Neural cell (in vitro differentiated cells): ENCODE measurements around the gene AZU1. TPM values are rescaled to one million over a fixed set of nuclear protein-coding genes. Genes with fewer than 3 reads are reported as not detected.

Experiments
- H2AFZ ChIP-seq: fragments of 200-600, 300-800 bp; sonication (generic), shearing (Covaris generic); 2 replicates; pipeline ENCODE4 v1.6.0; 2014; ENCODE audit warnings: low read depth, mild to moderate bottlenecking, antibody characterized with exemption, low read length, moderate library complexity
- H3F3A ChIP-seq: fragments of 200-600 bp; shearing (Covaris generic); 2 replicates; pipeline ENCODE4 v1.6.1; 2016; ENCODE audit warnings: mild to moderate bottlenecking, moderate library complexity, mixed read lengths, antibody characterized with exemption, low read length; ENCODE audit not compliant: insufficient read depth, poor library complexity, severe bottlenecking
- H3K27ac ChIP-seq: fragments of 200-600, 300-800 bp; sonication (generic), shearing (Covaris generic); 2 replicates; pipeline ENCODE4 v1.5.1; 2014; ENCODE audit warnings: mild to moderate bottlenecking, low read length, moderate library complexity
- H3K27me3 ChIP-seq: fragments of 300-800, 200-600 bp; sonication (generic), shearing (Covaris generic); 2 replicates; pipeline ENCODE4 v1.6.0; 2014; ENCODE audit warnings: mild to moderate bottlenecking, low read depth, low read length, moderate library complexity; ENCODE audit not compliant: insufficient read depth
- H3K36me3 ChIP-seq: fragments of 300-800, 200-600 bp; sonication (generic), shearing (Covaris generic); 2 replicates; pipeline ENCODE4 v1.5.1; 2014; ENCODE audit warnings: mild to moderate bottlenecking, antibody characterized with exemption, low read length, moderate library complexity; ENCODE audit not compliant: insufficient read depth
- H3K4me2 ChIP-seq: fragments of 300-800, 200-600 bp; sonication (generic), shearing (Covaris generic); 2 replicates; pipeline ENCODE4 v1.6.0; 2014; ENCODE audit warnings: mild to moderate bottlenecking, low read length
- H3K4me3 ChIP-seq: fragments of 300-800, 200-600 bp; sonication (generic), shearing (Covaris generic); 2 replicates; pipeline ENCODE4 v1.5.1; 2014; ENCODE audit warnings: mild to moderate bottlenecking, low read length, moderate library complexity
- H3K79me2 ChIP-seq: fragments of 200-600 bp; shearing (Covaris generic); replicated peaks from 2 replicates; pipeline ENCODE4 v1.6.0; 2014; ENCODE audit warnings: mild to moderate bottlenecking, low read length, moderate library complexity; ENCODE audit not compliant: insufficient read depth
- H3K9ac ChIP-seq: fragments of 300-800, 200-600 bp; sonication (generic), shearing (Covaris generic); 2 replicates; pipeline ENCODE4 v1.6.1; 2016; ENCODE audit warnings: mild to moderate bottlenecking, low read length, mixed read lengths
- H3K9me2 ChIP-seq: fragments of 200-600 bp; shearing (Covaris generic); 2 replicates; pipeline ENCODE4 v1.6.1; 2016; ENCODE audit warnings: mild to moderate bottlenecking, low read length, mixed read lengths; ENCODE audit not compliant: insufficient read depth
- H3K9me3 ChIP-seq: fragments of 200-600, 300-800 bp; sonication (generic), shearing (Covaris generic); 2 replicates; pipeline ENCODE4 v1.6.1; 2016; ENCODE audit warnings: mild to moderate bottlenecking, mixed run types, low read length, moderate library complexity, mixed read lengths
- H4K20me1 ChIP-seq: fragments of 200-600 bp; shearing (Covaris generic); 2 replicates; pipeline ENCODE4 v1.6.1; 2016; ENCODE audit warnings: mild to moderate bottlenecking, mixed run types; ENCODE audit not compliant: insufficient read depth
- EP300 ChIP-seq: fragments of 450-650 bp; conservative IDR thresholded peaks from 2 replicates; pipeline ENCODE4 v1.6.1; 2014; ENCODE audit warnings: antibody characterized with exemption, mild to moderate bottlenecking, moderate library complexity; ENCODE audit not compliant: poor library complexity, severe bottlenecking
- MXI1 ChIP-seq: fragments of 450-650 bp; conservative IDR thresholded peaks from 2 replicates; pipeline ENCODE4 v1.6.1; 2014; ENCODE audit warnings: antibody characterized with exemption, mild to moderate bottlenecking; ENCODE audit not compliant: poor library complexity, severe bottlenecking
- POLR2AphosphoS5 ChIP-seq: IDR thresholded peaks from 2 replicates; pipeline ENCODE4 v1.6.1; 2012
- RAD21 ChIP-seq: fragments of 450-650 bp; conservative IDR thresholded peaks from 2 replicates; pipeline ENCODE4 v1.6.1; 2014; ENCODE audit warnings: antibody characterized with exemption, mild to moderate bottlenecking, moderate library complexity
- SMC3 ChIP-seq: fragments of 450-650 bp; conservative IDR thresholded peaks from 2 replicates; pipeline ENCODE4 v1.6.1; 2014; ENCODE audit warnings: antibody characterized with exemption, mild to moderate bottlenecking, moderate library complexity; ENCODE audit not compliant: poor library complexity
- TAF1 ChIP-seq: IDR thresholded peaks from 2 replicates; pipeline ENCODE4 v1.6.1; 2012; ENCODE audit warnings: low read depth
- polyA plus RNA-seq: library from polyadenylated mRNA; depleted of rRNA; stranded (reverse); fragments of >200 nt; gene quantifications from 2 replicates; pipeline ENCODE4 v1.2.3, GENCODE V29; 2014
- TF ChIP-seq, protein P1 (sequence below): fragments of 450-650 bp; IDR thresholded peaks from 2 replicates; pipeline ENCODE4 v1.5.1; 2014; ENCODE audit warnings: antibody characterized with exemption, mild to moderate bottlenecking, moderate library complexity; ENCODE audit not compliant: poor library complexity, severe bottlenecking
- TF ChIP-seq, protein P2 (sequence below): IDR thresholded peaks from 2 replicates; pipeline ENCODE4 v1.6.1; 2012; ENCODE audit warnings: borderline replicate concordance

The AZU1 gene
- polyA plus RNA-seq, 1 donor from 2014 or later = 1.1 TPM

DNA sequence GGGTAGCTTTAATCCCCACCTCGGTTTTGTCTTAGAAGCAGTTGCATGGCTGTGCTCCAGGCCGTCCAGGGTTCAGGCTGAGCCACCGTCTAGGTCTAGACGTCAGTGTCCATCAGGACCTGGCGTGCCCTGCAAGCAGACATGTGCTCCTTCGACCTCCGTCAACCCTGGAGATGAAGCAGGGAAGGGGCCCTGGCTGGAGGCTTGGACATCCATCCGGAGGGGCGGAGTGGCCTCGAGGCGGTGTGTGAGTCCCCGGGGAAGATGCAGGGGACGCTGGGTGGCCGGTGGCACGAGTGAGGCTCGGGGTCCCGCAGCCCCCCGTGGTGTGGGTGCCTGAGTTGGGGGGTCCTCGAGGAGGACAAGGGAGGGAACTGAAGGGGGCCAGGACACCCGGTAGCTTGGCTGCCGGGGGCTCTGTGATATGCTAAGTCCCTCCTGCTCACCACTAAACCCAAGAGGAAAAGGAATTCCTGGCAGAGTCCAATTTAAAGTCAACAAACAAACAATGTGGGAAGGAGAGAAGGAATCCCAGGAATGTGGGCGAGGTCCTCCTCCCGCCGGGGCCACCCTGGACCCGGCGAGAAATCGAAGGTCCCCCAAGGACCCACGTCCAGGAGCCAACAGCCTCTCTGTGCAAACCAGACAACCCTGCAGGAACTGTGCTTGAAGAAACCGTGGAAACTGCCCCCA lies 45.3 kb upstream of the AZU1 start:
- H2AFZ ChIP-seq = no peak overlapping the region
- no peak overlapping the region for H3K27ac ChIP-seq
- no peaks in the 10 kb centered on the region for H3K79me2 ChIP-seq
- H3K36me3 ChIP-seq = no peaks in the 10 kb centered on the region
- H3K9me3 ChIP-seq = no peaks in the 10 kb centered on the region
- no peak overlapping the region for H3K4me3 ChIP-seq
- TF ChIP-seq EP300 = no peak
- TF ChIP-seq SMC3 = no peak
- TF ChIP-seq, protein P1, sequence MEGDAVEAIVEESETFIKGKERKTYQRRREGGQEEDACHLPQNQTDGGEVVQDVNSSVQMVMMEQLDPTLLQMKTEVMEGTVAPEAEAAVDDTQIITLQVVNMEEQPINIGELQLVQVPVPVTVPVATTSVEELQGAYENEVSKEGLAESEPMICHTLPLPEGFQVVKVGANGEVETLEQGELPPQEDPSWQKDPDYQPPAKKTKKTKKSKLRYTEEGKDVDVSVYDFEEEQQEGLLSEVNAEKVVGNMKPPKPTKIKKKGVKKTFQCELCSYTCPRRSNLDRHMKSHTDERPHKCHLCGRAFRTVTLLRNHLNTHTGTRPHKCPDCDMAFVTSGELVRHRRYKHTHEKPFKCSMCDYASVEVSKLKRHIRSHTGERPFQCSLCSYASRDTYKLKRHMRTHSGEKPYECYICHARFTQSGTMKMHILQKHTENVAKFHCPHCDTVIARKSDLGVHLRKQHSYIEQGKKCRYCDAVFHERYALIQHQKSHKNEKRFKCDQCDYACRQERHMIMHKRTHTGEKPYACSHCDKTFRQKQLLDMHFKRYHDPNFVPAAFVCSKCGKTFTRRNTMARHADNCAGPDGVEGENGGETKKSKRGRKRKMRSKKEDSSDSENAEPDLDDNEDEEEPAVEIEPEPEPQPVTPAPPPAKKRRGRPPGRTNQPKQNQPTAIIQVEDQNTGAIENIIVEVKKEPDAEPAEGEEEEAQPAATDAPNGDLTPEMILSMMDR = no peak
- no peak for TF ChIP-seq TAF1
- H3K9me2 ChIP-seq = no peaks in the 10 kb centered on the region
- H3K27me3 ChIP-seq = no peaks in the 10 kb centered on the region
- H3K4me2 ChIP-seq = no peak overlapping the region
- H3K9ac ChIP-seq = no peak overlapping the region
- no peaks in the 10 kb centered on the region for H3F3A ChIP-seq
- H4K20me1 ChIP-seq = no peaks in the 10 kb centered on the region

DNA sequence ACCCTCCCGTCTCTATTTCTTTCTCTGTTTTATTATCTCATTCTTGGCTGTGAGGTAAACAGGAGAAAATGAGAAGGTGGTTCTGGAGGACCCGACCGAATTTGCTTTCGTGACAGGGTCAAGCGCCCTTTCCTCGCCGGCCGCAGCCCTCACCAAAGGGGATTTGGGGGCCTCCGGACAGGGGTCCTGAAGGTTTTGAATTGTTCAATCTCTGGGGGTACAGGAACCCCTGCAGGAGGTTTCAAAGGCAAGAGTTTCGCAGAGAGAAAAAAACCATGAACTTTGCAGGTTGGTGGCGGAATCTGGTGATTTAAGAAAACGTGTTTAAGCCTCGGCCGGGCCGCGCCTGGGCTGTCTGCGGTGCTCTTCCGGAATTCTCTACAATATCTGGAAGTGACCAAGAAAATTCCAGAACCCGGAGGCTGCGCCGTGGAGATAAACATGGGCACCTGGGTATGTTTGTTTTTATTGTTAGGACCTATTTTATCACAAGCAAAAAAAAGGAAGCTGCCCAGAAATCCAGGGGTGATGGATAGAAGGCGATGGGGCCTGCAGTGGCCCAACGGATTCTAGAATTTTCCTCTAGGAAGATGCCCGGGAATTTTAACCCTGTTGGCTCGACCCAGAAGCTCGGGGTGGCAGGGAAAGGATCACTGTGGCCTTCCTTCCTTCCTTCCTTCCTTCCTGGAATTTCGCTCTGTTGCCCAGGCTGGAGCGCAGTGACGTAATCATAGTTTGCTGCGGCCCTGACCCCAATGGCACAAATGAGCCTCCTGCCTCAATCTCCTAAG lies 44.6 kb upstream of the AZU1 start:
- no peaks in the 10 kb centered on the region for H3K9me2 ChIP-seq
- no peak overlapping the region for H3K4me2 ChIP-seq
- H4K20me1 ChIP-seq = no peaks in the 10 kb centered on the region
- no peak for TF ChIP-seq MXI1
- TF ChIP-seq TAF1 = no peak
- no peaks in the 10 kb centered on the region for H3K9me3 ChIP-seq
- H3K36me3 ChIP-seq = no peaks in the 10 kb centered on the region
- no peak overlapping the region for H3K4me3 ChIP-seq
- no peak overlapping the region for H2AFZ ChIP-seq
- no peaks in the 10 kb centered on the region for H3F3A ChIP-seq
- no peak overlapping the region for H3K27ac ChIP-seq
- H3K27me3 ChIP-seq = no peaks in the 10 kb centered on the region
- no peak overlapping the region for H3K9ac ChIP-seq
- no peaks in the 10 kb centered on the region for H3K79me2 ChIP-seq

DNA sequence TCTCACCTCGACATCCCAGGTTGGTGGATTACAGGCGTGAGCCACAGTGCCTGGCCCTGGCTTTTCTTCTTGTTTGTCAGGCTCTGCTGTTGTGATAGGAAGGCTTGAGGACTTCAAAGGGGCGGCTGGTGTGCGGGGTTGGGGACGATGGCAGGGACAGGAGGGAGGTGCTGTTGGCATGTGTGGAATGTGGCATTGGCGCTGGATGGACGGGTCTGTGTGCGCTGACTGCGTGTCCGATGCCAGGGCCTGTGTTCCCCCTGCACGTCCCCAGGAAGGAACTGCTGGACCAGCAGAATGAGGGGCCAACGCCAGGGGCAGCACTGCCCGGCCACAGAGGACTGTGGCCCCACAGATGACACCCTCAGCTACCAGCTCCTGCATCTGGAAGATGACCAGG lies 43.1 kb upstream of the AZU1 start:
- Histone ChIP-seq H3F3A (no peaks in the 10 kb centered on the region), H3K36me3 (no peaks in the 10 kb centered on the region), H3K9ac (no peak overlapping the region), H3K27me3 (no peaks in the 10 kb centered on the region), H3K79me2 (no peaks in the 10 kb centered on the region), H3K9me3 (no peaks in the 10 kb centered on the region), H3K4me2 (no peak overlapping the region), H4K20me1 (no peaks in the 10 kb centered on the region), H2AFZ (no peak overlapping the region), H3K27ac (no peak overlapping the region), H3K4me3 (no peak overlapping the region), H3K9me2 (no peaks in the 10 kb centered on the region)
- TF ChIP-seq MXI1 (no peak), SMC3 (no peak)

DNA sequence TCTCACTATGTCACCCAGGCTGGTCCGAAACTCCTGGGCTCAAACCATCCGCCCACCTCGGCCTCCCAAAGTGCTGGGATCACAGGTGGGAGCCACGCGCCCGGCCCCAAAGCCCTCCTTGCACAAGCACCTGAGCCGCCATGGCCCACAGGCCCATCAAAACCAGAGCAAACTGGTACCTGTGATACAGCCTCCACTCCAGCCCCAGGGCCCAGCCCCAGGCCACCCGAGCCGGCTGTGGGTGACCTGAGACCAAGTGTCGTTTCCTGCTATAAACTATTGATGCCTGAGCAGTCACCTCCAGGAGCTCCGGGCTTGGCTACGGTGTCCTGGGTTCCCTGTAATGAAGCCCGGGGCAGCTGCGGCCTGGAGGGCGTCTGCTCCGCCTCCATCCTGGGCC lies 40.1 kb upstream of the AZU1 start:
- Histone ChIP-seq H3F3A (no peaks in the 10 kb centered on the region), H2AFZ (no peak overlapping the region), H3K9me3 (no peaks in the 10 kb centered on the region), H3K79me2 (no peaks in the 10 kb centered on the region), H3K4me3 (no peak overlapping the region), H3K9me2 (no peaks in the 10 kb centered on the region), H3K9ac (no peak overlapping the region), H4K20me1 (no peaks in the 10 kb centered on the region), H3K36me3 (no peaks in the 10 kb centered on the region), H3K4me2 (no peak overlapping the region), H3K27ac (no peak overlapping the region), H3K27me3 (no peaks in the 10 kb centered on the region)
- no peak for TF ChIP-seq TAF1
- TF ChIP-seq, protein P1 = no peak
- no peak for TF ChIP-seq RAD21
- TF ChIP-seq POLR2AphosphoS5 = no peak
- TF ChIP-seq, protein P2, sequence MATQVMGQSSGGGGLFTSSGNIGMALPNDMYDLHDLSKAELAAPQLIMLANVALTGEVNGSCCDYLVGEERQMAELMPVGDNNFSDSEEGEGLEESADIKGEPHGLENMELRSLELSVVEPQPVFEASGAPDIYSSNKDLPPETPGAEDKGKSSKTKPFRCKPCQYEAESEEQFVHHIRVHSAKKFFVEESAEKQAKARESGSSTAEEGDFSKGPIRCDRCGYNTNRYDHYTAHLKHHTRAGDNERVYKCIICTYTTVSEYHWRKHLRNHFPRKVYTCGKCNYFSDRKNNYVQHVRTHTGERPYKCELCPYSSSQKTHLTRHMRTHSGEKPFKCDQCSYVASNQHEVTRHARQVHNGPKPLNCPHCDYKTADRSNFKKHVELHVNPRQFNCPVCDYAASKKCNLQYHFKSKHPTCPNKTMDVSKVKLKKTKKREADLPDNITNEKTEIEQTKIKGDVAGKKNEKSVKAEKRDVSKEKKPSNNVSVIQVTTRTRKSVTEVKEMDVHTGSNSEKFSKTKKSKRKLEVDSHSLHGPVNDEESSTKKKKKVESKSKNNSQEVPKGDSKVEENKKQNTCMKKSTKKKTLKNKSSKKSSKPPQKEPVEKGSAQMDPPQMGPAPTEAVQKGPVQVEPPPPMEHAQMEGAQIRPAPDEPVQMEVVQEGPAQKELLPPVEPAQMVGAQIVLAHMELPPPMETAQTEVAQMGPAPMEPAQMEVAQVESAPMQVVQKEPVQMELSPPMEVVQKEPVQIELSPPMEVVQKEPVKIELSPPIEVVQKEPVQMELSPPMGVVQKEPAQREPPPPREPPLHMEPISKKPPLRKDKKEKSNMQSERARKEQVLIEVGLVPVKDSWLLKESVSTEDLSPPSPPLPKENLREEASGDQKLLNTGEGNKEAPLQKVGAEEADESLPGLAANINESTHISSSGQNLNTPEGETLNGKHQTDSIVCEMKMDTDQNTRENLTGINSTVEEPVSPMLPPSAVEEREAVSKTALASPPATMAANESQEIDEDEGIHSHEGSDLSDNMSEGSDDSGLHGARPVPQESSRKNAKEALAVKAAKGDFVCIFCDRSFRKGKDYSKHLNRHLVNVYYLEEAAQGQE = no peak
- TF ChIP-seq SMC3 = no peak
